ENCODE data around the gene SLC2A4RG.
"Not testable (repeated sequence)": the region's sequence is repeated elsewhere in the genome, so short reads cannot be mapped to it uniquely, and the experiment has no call there.

The SLC2A4RG gene

DNA sequence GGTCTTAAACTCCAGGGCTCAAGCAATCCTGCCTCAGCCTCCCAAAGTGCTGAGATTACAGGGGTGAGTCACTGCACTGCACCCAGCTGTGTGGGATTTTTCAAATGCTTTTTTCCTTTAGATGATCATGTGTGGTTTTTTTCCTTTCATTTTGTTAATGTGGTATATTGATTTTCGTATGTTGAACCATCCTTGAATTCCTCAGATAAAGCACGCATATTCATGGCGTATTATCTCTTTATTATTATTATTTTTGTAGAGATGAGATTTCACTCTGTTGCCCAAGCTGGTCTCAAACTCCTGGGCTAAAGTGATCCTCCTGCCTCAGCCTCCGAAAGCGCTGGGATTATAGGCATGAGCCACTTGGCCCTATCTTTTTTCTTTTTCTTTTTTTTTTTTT, 24.7 kb upstream of the SLC2A4RG start:
- no peak for DNase-seq

DNA sequence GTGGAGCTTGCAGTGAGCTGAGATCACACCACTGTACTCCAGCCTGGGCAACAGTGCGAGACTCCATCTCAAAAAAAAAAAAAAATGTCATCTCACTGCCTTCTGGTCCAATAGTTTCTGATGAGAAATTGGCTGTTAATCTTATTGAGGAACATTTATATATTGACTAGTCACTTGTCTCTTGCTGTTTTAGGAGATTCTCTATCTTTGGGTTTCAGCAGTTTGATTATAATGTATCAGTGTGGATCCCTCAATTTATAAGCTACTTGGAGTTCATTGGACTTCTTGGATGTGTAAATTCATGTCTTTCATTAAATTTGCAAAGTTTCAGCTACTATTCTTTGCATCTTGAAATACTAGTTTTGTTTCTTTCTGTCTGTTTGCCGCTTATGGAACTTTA, 20.6 kb upstream of the SLC2A4RG start:
- DNase-seq = no peak

DNA sequence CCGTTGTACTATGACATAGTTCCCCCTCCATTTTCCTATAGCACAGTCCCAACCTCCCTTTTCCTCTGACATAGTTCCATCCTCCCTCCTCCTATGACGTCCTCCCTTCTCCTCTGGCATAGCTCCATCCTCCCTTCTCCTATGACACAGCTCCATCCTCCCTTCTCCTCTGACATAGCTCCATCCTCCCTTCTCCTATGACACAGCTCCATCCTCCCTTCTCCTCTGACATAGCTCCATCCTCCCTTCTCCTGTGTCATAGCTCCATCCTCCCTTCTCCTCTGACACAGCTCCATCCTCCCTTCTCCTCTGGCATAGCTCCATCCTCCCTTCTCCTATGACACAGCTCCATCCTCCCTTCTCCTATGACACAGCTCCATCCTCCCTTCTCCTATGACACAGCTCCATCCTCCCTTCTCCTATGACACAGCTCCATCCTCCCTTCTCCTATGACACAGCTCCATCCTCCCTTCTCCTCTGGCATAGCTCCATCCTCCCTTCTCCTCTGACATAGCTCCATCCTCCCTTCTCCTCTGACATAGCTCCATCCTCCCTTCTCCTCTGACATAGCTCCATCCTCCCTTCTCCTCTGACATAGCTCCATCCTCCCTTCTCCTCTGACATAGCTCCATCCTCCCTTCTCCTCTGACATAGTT, 16.5 kb upstream of the SLC2A4RG start:
- DNase-seq = not testable (repeated sequence)

DNA sequence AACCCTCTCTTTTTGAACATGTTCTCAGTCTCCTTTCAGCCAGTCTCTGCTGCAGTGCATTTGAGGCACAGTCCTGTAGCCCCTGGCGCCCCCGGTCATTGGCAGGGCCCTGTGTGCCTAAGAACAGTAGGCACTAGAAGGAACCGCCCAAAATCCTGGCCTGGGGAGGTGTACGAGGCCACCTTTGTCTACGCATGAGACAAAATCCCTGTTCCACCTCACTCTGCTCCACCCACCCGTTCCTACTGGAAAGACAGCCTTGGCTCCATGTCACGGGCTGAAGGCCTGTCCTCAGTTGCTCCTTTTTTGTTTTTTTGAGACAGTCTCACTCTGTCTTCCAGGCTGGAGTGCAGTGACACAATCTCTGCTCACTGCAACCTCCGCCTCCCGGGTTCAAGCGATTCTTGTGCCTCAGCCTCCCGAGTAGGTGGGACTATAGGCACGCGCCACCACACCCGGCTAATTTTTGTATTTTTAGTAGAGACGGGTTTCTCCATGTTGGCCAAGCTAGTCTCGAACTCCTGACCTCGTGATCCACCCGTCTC, 9.3 kb upstream of the SLC2A4RG start:
- DNase-seq = not testable (repeated sequence)

DNA sequence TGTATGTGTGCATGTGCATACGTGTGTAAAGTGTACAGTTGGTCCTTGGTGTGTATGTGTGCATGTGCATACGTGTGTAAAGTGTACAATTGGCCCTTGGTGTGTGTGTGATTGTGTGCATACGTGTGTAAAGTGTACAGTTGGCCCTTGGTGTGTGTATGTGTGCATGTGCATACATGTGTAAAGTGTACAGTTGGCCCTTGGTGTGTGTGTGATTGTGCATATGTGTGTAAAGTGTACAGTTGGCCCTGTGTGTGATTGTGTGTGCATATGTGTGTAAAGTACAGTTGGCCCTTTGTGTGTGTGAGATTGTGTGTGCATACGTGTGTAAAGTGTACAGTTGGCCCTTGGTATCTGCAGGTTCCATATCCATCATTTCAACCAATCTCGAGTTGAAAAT, 8.2 kb upstream of the SLC2A4RG start:
- no peak for DNase-seq

DNA sequence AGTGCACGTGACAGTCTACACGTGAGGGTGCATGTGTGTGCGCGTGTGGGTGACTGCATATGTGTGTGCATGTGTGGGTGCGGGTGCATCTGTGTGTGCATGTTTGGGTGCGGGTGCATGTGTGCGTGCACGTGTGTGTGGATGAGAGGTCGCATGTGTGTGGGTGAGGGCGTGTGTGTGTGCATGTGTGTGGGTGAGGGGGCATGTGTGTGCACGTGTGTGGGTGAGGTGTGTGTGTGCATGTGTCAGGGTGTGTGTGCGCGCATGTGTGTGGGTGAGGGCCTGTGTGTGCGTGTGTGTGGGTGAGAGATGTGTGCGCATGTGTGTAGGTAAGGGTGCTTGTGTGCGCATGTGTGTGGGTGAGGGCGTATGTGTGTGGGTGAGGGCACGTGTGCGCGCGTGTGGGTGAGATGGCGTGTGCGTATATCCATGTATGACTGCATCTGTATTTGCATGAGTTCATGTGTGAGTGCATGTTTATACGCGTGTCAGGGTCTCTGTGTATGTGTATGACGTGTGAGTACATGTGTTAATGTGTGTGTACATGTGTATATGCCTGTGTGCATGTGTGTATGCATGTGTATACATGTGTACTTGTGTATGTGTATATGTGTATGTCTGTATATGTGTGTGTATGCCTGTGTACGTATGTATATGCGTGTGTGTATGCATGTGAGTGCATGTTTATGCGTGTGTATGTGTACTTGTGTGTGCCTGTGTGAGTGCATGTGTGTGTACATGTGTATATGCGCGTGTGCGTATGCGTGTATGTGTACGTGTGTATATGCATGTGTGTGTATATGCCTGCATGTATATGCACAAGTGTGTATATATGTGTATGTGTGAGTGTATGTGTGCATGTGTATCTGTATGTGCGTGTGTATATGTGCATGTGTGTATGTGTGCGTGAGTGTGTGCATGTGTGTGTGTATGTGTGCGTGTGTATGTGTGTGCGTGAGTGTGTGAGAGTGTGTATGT, 7.2 kb upstream of the SLC2A4RG start:
- DNase-seq = no peak

DNA sequence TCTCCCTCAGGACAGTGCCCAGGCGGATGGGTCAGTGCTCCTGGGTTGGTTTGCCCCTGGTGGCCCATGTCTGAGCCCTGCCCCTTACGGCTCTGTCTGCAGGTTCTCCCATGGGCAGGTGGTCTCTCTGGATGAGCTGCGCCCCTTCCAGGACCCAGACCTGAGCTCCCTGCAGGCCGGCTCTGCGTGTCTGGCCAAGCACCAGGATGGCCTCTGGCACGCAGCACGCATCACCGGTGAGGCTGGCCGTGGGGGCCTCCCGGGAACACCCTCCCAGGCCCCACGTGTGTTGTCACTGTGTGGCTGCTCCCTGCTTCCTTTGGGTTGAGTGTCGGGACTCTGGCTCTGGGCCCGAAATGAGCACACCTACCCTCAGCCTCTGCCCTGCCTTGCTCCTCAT, 6.5 kb upstream of the SLC2A4RG start:
- no peak for DNase-seq

DNA sequence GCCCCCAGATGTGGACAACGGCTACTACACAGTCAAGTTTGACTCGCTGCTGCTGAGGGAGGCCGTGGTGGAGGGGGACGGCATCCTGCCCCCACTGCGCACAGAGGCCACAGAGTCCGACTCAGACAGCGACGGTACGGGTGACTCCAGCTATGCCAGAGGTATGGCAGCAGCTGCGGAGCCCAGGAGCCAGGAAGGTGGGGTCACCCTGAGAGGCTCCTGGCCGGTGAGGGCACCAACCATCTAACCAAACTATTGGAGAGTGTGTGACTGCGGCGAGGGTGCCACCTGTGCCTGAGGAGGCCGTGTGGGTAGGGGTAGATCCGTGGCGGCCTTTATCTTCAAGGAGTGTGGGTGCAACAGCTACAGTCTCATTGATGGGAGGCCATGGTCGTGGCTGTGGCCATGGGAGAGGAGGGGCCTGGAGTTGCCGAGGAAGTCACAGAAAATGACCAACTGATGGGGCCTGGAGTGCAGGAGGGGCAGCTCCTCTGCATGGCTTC, 5.9 kb upstream of the SLC2A4RG start:
- no peak for DNase-seq

DNA sequence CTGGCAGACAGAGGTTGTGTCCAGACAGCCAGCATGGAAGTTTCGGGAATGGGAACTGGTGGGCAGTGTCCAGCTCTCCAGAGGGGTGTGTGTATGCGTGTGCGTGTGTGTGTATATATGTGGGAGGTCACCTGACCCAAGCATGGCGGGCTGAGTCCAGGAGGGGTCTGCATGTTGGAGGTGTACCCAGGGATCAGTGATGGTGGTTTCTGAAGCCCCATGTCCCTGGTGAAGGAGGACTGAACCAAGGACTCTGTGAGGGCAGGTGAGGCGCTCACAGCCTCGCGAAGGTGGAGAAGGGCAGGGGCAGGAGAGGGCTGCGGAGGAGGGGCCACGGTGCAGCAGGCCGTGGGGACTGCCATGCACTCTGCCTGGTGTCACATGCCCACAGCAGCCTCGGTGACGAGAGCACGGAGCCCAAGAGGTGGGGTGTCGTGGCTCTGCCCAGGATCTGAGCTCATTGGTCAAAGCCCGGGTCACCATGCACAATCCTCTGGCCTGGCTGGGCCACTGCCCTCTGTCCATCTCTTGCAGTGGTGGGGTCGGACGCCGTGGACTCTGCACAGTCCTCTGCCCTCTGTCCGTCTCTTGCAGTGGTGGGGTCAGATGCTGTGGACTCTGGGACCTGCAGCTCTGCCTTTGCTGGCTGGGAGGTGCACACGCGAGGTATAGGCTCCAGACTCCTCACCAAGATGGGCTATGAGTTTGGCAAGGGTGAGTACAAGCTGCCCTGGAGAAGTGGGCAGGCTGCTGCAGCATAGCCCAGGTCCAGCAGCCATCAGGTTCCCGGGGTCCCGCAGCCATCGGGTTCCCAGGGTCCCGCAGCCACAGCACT, 5.2 kb upstream of the SLC2A4RG start:
- DNase-seq = peak; percentile 33

DNA sequence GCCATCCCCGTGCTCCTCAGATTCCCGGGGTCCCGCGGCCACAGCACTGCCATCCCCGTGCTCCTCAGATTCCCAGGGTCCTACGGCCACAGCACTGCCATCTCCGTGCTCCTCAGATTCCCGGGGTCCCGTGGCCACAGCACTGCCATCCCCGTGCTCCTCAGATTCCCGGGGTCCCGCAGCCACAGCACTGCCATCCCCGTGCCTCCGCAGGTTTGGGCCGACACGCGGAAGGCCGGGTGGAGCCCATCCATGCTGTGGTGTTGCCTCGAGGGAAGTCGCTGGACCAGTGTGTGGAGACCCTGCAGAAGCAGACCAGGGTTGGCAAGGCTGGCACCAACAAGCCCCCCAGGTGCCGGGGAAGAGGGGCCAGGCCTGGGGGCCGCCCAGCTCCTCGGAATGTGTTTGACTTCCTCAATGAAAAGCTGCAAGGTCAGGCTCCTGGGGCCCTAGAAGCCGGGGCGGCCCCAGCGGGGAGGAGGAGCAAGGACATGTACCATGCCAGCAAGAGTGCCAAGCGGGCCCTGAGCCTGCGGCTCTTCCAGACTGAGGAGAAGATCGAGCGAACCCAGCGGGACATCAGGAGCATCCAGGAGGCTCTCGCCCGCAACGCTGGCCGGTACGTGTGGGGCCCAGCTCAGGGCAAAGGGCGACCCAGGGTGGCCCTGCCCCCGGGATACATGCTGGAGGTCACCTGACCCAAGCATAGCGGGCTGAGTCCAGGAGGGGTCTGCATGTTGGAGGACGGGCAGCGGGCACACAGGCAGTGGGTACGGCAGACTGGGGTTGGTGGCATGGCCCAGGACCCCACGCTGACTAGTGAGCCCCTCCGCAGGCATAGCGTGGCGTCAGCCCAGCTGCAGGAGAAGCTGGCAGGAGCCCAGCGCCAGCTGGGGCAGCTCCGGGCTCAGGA, 4.4 kb upstream of the SLC2A4RG start:
- peak; percentile 58 for DNase-seq

DNA sequence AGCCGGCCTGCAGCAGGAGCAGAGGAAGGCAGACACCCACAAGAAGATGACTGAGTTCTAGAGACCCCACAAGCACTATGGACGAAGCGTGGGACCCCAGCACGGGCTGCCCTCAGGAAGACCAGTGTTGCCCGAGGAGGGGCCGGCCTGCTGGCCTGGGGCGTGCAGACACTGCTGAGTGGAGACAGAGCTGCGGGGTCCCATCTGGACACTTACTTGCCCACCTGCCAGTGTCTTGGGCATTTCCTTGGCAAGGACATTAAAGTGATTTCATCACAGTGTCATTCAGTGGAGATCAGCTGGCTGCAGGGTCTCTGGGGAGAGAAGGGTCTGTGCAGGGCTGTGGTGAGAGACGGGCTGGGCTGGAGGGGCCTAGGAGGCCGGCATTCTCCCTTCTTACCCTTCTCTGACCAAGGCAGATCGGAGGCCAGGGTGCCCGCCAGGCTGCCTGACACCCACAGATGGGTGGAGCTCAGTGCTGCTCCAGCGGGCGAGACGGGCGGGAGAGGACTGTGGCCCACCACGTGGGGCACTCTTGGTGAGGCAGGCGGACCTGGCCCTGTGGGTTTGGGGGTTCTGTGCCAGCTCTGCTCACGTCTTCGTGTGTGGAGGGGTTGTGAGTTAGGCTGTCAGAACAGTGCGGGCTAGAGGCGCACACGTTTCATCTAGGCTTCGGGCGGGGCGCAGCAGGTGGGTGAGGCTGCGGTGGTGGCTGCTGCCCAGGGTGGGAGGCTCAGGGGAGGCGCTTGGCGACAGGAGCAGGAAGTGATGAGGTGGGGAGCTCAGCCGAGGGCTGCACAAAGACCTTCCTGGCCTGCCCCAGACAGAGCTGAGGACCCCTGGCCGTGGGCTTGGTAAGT, 3.5 kb upstream of the SLC2A4RG start, which contains the start of gene LIME1:
Gene LIME1, plus strand, starts transcription at position 806 of the 860 bp plus-strand sequence. CDS start 886 bp downstream, outside the sequence.
- peak; percentile 81 for DNase-seq

DNA sequence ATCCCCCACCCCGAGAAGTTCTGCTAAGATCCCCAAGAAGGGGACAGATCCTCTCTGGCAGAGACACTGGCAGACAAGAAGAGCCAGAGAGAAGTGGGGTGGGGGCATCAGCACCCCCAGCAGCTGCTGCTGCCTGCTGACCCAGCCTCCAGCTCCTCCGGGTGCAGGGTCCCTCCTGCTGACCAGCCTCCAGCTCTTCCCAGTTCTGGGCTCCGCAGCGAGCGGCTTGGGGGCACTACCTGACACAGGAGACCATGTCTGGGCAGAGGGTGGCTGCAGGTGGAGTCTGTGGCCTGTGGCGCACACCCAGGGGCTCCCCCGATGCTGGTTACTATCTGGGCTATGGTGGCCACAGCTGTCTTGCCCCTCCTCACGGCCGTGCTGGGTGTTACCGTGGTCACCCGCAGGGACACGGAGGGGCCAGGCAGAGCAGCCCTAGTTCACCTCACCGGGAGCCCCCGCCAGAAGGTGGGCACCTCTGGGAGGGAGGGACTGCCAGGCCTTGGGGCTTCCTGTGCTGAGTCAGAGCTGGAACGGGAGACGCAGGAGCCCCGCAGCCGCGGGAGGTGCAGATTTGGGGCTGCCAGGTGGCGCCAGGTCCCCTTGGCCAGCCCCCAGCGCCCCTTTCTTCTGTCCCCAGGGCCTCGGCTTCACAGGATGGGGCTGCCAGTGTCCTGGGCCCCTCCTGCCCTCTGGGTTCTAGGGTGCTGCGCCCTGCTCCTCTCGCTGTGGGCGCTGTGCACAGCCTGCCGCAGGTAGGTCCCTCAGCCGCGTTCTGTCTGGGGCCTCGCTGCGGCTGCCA, 2.5 kb upstream of the SLC2A4RG start:
- DNase-seq = peak; percentile 77

DNA sequence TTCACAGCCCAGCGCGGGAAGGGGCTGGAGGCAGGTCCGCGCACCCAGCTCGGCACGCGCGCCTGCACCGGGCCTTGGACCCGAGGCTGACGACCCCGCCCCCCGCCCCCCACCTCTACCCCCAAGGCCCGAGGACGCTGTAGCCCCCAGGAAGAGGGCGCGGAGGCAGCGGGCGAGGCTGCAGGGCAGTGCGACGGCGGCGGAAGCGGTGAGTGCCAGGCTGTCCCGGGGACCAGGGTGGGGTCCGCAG, 2.0 kb upstream of the SLC2A4RG start:
- no peak for DNase-seq

DNA sequence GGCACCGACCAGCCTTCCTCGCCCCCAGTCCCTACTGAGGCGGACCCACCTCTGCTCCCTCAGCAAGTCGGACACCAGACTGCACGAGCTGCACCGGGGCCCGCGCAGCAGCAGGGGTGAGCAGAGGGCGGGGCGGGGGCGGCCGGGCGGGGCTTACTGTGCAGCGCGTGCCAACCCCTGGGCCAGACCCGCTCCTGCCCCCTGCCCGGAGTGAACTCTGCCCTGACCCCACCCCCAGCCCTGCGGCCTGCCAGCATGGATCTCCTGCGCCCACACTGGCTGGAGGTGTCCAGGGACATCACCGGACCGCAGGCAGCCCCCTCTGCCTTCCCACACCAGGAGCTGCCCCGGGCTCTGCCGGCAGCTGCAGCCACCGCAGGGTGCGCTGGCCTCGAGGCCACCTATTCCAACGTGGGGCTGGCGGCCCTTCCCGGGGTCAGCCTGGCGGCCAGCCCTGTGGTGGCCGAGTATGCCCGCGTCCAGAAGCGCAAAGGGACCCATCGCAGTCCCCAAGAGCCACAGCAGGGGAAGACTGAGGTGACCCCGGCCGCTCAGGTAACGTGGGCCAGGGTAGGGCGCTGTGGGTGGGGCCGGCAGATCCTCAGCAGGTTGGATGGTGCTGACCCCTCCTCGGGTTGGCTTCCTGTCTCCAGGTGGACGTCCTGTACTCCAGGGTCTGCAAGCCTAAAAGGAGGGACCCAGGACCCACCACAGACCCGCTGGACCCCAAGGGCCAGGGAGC, 1.5 kb upstream of the SLC2A4RG start:
- peak; percentile 63 for DNase-seq

DNA sequence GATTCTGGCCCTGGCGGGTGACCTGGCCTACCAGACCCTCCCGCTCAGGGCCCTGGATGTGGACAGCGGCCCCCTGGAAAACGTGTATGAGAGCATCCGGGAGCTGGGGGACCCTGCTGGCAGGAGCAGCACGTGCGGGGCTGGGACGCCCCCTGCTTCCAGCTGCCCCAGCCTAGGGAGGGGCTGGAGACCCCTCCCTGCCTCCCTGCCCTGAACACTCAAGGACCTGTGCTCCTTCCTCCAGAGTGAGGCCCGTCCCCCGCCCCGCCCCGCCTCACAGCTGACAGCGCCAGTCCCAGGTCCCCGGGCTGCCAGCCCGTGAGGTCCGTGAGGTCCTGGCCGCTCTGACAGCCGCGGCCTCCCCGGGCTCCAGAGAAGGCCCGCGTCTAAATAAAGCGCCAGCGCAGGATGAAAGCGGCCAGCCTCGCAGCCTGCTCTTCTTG, 868 bp upstream of the SLC2A4RG start:
- DNase-seq = peak; percentile 83

DNA sequence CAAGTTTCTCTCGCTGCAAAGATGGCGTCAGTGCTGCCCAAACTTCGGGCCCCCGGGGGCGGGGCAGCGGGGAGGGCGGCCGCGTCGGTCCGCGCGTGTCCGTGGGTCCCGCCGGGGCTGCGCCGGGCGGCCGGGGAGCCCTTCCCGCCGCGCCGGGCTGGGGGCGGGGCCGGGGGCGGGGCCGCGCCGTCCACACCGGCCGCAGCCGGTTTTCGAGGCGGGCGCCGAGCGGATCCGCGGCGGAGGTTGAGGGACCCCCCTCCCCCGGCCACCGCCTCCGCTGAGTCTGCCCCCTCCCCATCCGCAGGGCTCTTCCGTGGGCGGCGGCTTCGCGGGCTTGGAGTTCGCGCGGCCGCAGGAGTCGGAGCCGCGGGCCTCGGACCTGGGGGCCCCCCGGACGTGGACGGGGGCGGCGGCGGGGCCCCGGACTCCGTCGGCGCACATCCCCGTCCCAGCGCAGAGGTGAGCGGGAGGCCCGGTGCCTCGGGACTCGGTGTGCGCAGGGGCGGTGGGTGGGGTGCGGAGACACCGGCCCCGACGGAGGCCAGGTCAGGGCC, 572 bp downstream of the SLC2A4RG start:
- DNase-seq = peak; percentile 91

DNA sequence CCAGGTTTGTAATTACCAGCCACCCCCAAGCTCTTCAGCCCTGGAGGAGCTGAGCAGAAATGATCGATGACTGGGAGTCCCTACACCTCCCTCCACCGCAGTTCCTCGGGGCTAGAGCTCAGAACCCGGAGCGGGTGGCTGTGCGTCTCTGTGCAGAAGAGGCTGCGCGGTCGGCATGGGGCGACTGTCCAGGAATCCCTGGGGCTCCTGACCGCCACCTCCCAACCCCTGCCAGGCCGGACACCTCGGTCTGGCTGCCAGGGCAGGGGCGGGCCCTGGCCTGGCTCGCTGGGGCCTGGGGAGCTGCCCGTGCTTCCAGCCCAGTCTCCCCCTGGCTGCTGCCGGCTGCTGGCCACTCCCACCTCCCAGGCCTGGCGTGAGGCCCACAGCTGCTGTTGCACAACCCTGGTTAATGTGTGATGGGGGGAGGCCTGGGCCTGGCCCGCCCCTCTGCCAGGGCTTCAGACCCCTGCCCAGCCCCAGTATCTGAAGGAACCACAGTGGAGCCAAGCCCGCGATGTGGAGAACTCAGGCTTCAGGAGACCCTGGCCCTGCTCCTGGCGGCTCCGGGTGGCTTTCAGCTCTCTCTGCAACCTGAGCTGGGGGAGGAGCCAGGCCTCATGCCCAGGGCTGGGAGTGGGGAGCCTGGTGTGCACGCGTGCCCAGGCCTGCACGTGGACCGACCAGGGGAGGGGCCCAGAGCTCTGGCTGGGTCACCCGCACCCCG, 1.2 kb downstream of the SLC2A4RG start:
- peak; percentile 100 for DNase-seq

DNA sequence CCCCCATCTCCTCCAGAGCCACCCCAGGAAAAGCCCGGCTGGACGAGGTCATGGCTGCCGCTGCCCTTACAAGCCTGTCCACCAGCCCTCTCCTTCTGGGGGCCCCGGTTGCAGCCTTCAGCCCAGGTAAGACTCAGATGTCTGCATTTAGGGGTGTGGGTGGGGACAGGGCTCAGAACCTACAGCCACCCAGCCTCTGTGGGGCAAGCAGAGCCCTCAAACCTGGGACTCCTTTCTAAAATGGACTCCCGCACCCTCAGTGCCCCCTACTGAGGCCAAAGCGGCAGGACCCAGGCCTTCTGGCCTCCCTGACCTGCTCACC, 1.7 kb downstream of the SLC2A4RG start:
- no peak for DNase-seq
